ENCODE results near the gene SLC51B.
"Not testable (repeated sequence)": the region's sequence is repeated elsewhere in the genome, so short reads cannot be mapped to it uniquely, and the experiment has no call there.

SLC51B gene

GRCh38 chr15:65042776-65043327, 2.3 kb upstream of the SLC51B start:
- no peak for DNase-seq

DNA sequence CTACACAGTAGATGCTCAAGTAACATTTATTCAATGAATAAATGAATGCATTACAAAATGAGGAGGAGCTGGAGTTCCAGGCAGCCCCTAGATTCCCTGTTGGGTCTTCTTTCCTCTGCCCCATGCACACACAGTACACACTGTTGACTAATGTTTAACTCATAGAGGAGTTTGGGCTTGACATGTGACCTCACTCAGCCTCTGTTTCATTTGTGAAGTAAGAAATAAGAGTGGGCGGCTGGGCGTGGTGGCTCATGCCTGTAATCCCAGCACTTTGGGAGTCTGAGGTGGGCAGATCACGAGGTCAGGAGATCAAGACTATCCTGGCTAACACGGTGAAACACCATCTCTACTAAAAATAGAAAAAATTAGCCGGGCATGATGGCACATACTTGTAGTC, 969 bp upstream of the SLC51B start:
- DNase-seq = not testable (repeated sequence)

- DNase-seq = peak; percentile 10
Measured at GRCh38 chr15:65048241-65048640, 3.1 kb downstream of the SLC51B start.

DNA sequence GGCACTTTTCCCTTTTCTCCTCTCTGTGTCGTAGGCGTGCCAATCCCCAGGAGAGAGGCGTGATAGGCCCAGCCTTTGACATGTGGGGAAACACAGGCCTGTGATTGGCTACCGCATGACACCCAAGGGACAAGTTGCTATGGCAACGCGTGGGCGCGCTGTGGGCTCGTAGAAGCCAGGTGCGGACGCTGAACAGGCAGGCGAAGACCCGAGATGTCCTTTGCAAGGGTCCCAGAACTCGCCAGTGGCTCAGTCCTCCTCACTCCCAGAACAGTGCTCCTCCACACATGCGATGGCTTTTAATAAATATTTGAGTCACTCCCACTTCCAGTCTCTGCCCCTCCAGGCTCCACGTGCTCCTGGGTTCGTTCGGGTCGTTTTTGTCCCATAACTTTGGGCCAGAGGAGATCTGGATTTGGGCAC, 4.2 kb downstream of the SLC51B start:
- peak; percentile 89 for DNase-seq

DNA sequence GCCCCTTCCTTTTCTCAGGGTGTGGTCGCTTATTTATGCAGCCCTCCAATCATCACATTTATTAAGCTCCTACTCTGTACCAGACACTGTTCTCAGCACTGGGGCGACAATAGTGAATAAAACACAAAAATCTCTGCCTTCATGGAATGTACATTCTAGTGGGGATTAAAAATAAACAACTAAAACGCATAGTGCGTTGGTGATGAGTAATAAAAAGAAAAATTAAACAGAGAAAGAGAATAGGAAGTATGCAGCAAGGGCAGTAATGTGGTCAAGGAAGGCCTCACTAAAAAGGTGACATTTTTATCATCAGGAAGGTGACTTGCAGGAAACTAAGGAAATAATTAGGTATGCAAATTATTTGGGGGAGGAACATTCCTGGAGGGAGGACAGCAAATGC, 5.1 kb downstream of the SLC51B start:
- no peak for DNase-seq

- DNase-seq = no peak
Measured at GRCh38 chr15:65051266-65051665, 6.1 kb downstream of the SLC51B start.

DNA sequence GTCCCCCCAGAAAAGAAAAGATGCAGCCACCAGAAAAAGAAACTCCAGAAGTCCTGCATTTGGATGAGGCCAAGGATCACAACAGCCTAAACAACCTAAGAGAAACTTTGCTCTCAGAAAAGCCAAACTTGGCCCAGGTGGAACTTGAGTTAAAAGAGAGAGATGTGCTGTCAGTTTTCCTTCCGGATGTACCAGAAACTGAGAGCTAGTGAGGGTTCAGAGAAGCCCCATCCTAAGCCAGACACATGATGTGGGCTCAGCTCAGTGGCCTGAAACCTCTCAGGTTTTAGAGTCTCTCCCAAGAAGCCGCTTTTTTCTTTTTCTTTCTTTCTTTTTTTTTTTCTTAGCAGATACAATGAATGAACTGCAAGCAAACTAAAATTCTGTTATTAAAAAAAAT, 7.8 kb downstream of the SLC51B start:
- DNase-seq = no peak

DNA sequence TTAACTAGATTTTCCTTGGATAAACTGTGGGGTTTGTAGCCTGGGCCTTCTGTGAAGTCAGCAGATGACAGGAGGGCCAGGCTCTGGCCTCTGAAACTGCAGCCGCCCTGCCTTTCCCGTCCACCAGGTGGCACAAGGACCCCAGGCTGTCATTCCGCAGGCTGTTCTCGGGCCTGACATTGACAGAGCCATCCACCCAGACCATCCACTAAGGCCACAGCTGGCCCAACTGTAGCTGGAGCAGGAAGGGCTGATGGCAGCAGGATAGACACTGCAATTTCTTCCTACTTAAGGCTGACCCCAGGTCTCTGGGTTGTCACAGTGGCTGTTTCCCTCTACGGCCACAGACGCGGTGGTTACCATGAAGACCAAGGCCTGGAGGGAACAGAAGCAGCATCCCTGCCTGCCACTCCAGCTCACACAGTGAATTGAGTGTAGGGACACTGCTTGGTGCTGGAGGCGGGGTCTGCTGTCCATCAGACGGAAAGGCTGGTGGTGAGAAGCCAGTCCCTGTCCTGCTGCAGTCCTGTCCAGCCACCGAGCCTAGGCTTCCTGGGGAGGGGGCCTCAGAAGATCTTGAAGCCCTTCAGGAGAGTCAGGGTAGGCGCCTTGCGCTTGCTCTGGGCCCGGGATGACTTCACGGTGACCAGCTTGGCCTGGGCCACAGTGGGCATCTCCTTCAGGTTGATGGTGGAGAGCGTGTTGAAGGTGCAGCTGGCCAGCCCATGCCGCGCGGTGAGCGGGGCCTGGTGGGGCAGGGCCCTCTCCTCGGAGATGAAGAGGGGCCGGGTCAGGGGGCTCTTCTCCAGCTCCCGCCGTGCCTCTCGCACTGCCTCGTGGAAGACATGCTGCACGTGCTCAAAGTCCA, 9.4 kb downstream of the SLC51B start:
- DNase-seq = peak; percentile 12

DNA sequence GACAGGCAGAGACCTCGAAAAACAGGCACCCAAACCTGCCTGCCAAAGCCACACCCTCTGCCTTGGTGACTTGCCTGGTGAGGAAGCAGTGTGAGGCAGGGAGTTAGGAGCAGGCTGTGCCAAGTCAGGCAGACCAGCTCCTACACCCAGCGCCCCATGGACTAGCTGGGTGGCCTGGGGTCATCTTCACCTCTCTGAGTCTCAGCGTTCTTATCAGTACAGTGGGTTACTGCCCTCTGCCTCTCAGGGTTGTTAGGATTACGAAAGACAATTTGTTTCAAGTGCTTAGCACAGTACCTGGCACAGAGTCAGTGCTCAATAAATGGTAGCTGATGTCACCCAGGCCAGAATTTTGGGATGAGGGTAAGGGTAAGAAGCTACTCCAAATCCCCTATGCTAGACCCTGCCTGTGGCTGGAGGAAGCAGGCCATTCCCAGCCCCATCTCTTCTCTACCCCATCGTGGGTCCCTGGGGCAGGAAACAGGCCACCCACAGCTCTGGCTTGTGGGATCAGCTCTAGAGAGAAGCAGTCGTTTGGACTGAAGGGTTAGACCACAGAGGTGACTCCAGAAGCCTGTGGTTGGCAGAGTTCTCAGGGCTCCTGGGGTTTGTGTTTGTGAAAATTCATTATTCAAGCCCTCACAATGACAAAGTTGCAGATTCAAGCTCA, 10.1 kb downstream of the SLC51B start:
- DNase-seq = no peak

DNA sequence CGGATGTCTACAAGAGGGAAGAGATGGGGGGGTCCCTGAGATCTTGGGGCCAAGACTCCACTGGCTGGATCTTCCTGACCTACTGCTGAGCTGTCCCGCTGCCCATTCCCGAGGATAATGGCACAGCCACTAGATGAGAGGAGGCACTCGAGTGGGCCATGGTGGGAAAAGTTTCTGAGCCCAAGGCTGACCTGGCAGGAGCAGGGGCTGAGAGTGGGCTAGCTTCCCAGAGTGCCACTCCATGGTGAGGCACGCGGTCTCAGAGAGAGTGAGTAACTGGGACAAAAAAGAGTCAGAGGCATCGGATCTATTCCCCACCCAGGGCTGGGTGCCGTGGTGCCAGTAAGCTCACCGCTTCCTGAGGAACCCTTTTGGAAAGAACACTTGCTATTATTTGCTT, 10.9 kb downstream of the SLC51B start:
- DNase-seq = no peak

GRCh38 chr15:65056868-65057548, 11.8 kb downstream of the SLC51B start:
- no peak for DNase-seq

DNA sequence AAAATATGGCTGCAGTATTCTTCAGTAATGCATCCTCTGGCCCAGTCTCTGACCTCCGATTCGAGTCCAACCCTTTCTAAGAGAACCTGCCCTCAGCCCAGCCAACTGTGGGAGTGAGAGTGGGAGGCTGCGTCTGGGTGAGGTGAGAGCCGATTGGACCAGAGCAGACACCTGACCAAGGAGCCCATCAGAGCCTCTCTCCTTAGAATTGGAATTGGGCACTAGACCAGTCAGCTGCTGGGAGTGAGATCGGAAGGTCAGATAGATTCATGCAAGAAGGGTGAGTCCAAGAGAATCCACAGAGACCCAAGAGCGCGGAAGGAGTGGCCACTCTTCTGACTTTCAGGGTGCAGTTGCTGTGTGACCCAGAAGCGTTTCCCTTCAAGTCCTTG, 12.4 kb downstream of the SLC51B start:
- no peak for DNase-seq

- no peak for DNase-seq
Measured at GRCh38 chr15:65058394-65059368, 13.5 kb downstream of the SLC51B start.

GRCh38 chr15:65059369-65059750, 14.2 kb downstream of the SLC51B start:
- no peak for DNase-seq

DNA sequence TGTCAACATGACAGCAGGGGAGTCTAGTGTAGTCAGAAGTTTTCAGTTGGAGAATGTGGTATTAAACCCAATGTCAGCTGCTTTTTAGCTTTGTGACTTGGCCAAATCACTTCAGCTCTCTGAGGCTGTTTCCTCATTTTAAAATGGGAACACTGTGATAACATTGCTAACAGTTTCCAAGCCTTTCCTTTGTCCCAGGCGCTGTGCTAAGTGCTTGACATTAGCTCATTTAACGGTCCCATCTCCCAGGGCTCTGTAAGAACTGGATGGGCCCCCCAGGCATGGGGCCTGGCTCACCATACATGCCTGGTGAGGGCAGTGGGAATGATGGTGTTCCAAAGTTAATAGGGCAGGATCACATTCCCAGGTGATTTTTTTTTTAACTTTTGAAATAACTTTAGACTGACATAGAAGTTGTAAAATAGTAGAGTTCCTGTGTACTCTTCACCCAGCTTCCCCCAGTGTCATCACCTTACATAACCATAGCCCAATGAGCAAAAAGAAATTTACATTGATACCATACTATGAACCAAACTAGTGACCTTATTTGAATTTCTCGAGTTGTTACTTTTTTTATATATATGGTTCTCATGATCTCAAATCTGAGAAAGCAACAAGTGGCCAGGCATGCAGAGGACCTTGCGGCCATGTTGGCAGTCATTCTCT, 14.9 kb downstream of the SLC51B start:
- no peak for DNase-seq

GRCh38 chr15:65060641-65061397, 15.6 kb downstream of the SLC51B start:
- DNase-seq = no peak

- no peak for DNase-seq
Measured at GRCh38 chr15:65062061-65062460, 16.9 kb downstream of the SLC51B start.

DNA sequence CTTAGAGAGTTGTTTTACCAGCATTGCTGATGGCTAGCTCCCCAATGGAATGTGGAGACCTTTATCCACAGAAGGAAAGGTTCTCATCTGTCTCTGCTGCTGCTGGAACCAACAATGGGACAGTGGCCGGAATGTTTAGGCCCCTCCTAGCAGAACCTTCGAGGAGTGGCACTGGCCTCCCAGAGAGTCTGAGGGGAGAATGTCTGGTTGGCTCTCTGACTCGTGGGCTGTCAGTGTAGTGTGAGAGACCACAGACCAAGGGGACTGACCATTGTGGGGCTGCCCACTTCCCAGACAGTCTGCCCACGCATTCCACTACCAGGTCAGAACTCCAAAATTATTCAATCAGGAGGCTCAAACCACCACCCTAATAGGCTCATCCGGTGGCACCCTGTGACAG, 17.5 kb downstream of the SLC51B start:
- DNase-seq = no peak

GRCh38 chr15:65066001-65066634, 20.9 kb downstream of the SLC51B start:
- DNase-seq = no peak

DNA sequence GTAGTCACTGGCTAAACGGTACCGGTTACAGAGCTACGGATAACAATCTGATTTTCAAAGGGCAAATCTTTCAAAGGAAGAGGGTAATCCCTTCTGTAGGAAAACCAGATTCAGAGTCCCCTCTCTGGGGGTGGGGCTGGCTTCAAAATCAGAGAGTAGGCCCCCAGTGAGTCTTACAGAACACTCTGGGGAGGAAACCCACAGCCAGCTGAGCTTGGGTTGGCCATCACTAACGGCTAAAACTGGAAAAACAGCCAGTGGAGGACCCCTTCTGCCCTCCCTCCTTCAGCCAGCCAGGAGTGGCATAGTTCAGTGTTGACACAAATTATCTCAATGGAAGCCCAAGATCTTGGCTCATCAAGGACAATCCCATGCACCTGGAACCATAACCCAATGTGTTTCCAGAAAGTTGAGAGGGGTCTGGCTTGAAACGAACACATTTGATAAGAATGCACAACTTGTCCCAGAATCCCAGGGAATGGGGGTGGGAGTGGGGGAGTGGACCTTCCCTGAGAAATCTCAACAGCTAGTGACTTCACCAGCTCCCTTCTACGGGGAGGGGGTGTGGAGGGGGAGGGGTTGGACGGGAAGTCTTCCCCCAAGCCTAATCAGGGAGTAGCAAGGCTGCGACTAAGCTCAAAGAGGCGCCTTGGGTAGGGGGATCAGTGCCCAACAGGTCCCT, 21.6 kb downstream of the SLC51B start:
- DNase-seq = no peak
